Caco-2 (cell line): ENCODE measurements around the gene HOATZ. TPM values are rescaled to one million over a fixed set of nuclear protein-coding genes. Genes with fewer than 3 reads are reported as not detected.

Experiments
- BruUV-seq: library from RNA; stranded (reverse); fragments of 400-500 nt; replicated peaks from 2 replicates; lab custom pipeline; 2021; lab: Mats Ljungman, UMichigan
- CTCF ChIA-PET: fragments of 300-600 bp; sonication (Branson Sonifier 250); formaldehyde crosslinking; loops from one replicate; lab custom pipeline; 2022; ENCODE audit warnings: antibody characterized with exemption; lab: Charles Lee
- POLR2A ChIA-PET: fragments of 300-600 bp; sonication (Branson Sonifier 250); formaldehyde crosslinking; loops from one replicate; lab custom pipeline; 2022; ENCODE audit warnings: antibody characterized with exemption; lab: Charles Lee
- DNase-seq, 2 experiments: peaks; one replicate each; pipeline versions ENCODE4 v3.0.0 to v3.0.0-alpha.2; 2020 to 2022
- H3K27me3 ChIP-seq: replicated peaks from 2 replicates; pipeline ENCODE4 v1.6.0; 2011; ENCODE audit warnings: low read length; ENCODE audit not compliant: control insufficient read depth, insufficient read depth
- H3K36me3 ChIP-seq: 2 replicates; pipeline ENCODE4 v1.5.1; 2011; ENCODE audit warnings: low read length; ENCODE audit not compliant: control insufficient read depth, insufficient read depth
- H3K4me1 ChIP-seq: fragments of 250-450 bp; sonication (Bioruptor Pico); 2 replicates; pipeline ENCODE4 v1.5.1; 2020; ENCODE audit warnings: mild to moderate bottlenecking
- H3K4me3 ChIP-seq: 2 replicates; pipeline ENCODE4 v1.5.1; 2011; ENCODE audit warnings: low read depth, mild to moderate bottlenecking, control low read depth, low read length
- H3K9me3 ChIP-seq: fragments of 250-450 bp; sonication (Bioruptor Pico); 2 replicates; pipeline ENCODE4 v1.5.1; 2020; ENCODE audit warnings: mild to moderate bottlenecking, moderate library complexity
- H3K27ac Mint-ChIP-seq: one replicate; pipeline ENCODE4 v1.8.0; 2022; ENCODE audit warnings: mixed read lengths; ENCODE audit not compliant: unreplicated experiment
- H3K27me3 Mint-ChIP-seq: one replicate; pipeline ENCODE4 v1.8.0; 2022; ENCODE audit warnings: mixed read lengths; ENCODE audit not compliant: insufficient read depth, unreplicated experiment
- H3K36me3 Mint-ChIP-seq: one replicate; pipeline ENCODE4 v1.8.0; 2022; ENCODE audit warnings: mild to moderate bottlenecking, mixed read lengths; ENCODE audit not compliant: insufficient read depth, unreplicated experiment
- H3K4me1 Mint-ChIP-seq: one replicate; pipeline ENCODE4 v1.8.0; 2022; ENCODE audit warnings: low read depth, mixed read lengths; ENCODE audit not compliant: unreplicated experiment
- H3K4me3 Mint-ChIP-seq: one replicate; pipeline ENCODE4 v1.8.0; 2022; ENCODE audit warnings: mild to moderate bottlenecking, moderate library complexity, mixed read lengths; ENCODE audit not compliant: unreplicated experiment
- H3K9me3 Mint-ChIP-seq: one replicate; pipeline ENCODE4 v1.8.0; 2022; ENCODE audit warnings: mixed read lengths; ENCODE audit not compliant: unreplicated experiment
- CTCF ChIP-seq, 2 experiments: fragments of 200-600 bp in 1 of 2; IDR thresholded peaks; 1 replicate in 1 of 2; 2 replicates in 1 of 2; pipeline versions ENCODE4 v1.5.1 to v1.8.0; 2011 to 2022; ENCODE audit warnings: antibody characterized with exemption in 1 of 2, control low read depth in 1 of 2, inconsistent platforms in 1 of 2, low read depth in 1 of 2, low read length in 1 of 2, mild to moderate bottlenecking in 1 of 2, moderate library complexity in 1 of 2; ENCODE audit not compliant: insufficient read depth in 1 of 2, severe bottlenecking in 1 of 2, unreplicated experiment in 1 of 2
- intact Hi-C: fragments of 100-400 bp; cut with micrococcal nuclease; formaldehyde crosslinking; loops from one replicate; pipeline ENCODE4 v1.10.0; 2022; ENCODE audit not compliant: unreplicated experiment
- total RNA-seq: library from RNA; stranded (reverse); gene quantifications from 2 replicates; pipeline ENCODE4 v1.2.3, GENCODE V29; 2022

The HOATZ gene
- total RNA-seq, 1 experiment from 2014 or later: not detected

- H3K9me3 Mint-ChIP-seq: peaks cover 4% of the 10 kb centered on the region
- BruUV-seq: no TSS peak
Measured at GRCh38 chr11:111550258-111550657, 35.7 kb downstream of the HOATZ start.

GRCh38 chr11:111554532-111554931 is 40.0 kb downstream of the HOATZ start:
- Mint-ChIP-seq H3K36me3 (no peaks in the 10 kb centered on the region), H3K4me1 (no peaks in the 10 kb centered on the region), H3K4me3 (no peak overlapping the region), H3K27me3 (peaks cover 2% of the 10 kb centered on the region), H3K27ac (no peak overlapping the region), H3K9me3 (peaks cover 25% of the 10 kb centered on the region)
- intact Hi-C loops: no loop called here
- no peak for DNase-seq
- ChIA-PET CTCF (no interaction called here), POLR2A (no interaction called here)
- H3K36me3 ChIP-seq: no peaks in the 10 kb centered on the region
- H3K9me3 ChIP-seq: peaks cover 17% of the 10 kb centered on the region; the same call in 1 of the 2 replicates
- H3K4me1 ChIP-seq: no peaks in the 10 kb centered on the region
- no TSS peak for BruUV-seq
- H3K4me3 ChIP-seq: no peak overlapping the region
- no peaks in the 10 kb centered on the region for H3K27me3 ChIP-seq
- no peak for TF ChIP-seq CTCF (IDR thresholded peaks at IDR 0.05; ENCODE audit: insufficient read depth in 1 of 2, low read depth in 1 of 2, low read length in 1 of 2, severe bottlenecking in 1 of 2, unreplicated experiment in 1 of 2)

More at GRCh38 chr11:111550258-111550657, 35.7 kb downstream of the HOATZ start:
- no peak for TF ChIP-seq CTCF (IDR thresholded peaks at IDR 0.05; ENCODE audit: insufficient read depth in 1 of 2, low read depth in 1 of 2, low read length in 1 of 2, severe bottlenecking in 1 of 2, unreplicated experiment in 1 of 2)
- Histone ChIP-seq H3K27me3 (no peaks in the 10 kb centered on the region), H3K4me3 (no peak overlapping the region), H3K9me3 (0 out of 2 replicates have a peak, but pooled peaks cover under 1% of the 10 kb centered on the region), H3K4me1 (0 out of 2 replicates have a peak, but pooled peaks cover 5% of the 10 kb centered on the region), H3K36me3 (no peaks in the 10 kb centered on the region)
- peaks cover 2% of the 10 kb centered on the region for H3K27me3 Mint-ChIP-seq
- intact Hi-C loops: no loop called here
- no peaks in the 10 kb centered on the region for H3K36me3 Mint-ChIP-seq
- ChIA-PET POLR2A (no interaction called here), CTCF (interaction anchor here (0.5 kb wide), 1 partner anchor 320 kb away, joined by 3 read pairs; no protein-coding TSS in a partner anchor)
- no peaks in the 10 kb centered on the region for H3K4me1 Mint-ChIP-seq
- no peak overlapping the region for H3K27ac Mint-ChIP-seq
- DNase-seq: no peak
- H3K4me3 Mint-ChIP-seq: no peak overlapping the region

GRCh38 chr11:111555255-111555654 is 40.7 kb downstream of the HOATZ start:
- H3K9me3 Mint-ChIP-seq: peaks cover 25% of the 10 kb centered on the region
- Histone ChIP-seq H3K4me1 (no peaks in the 10 kb centered on the region), H3K9me3 (peaks cover 17% of the 10 kb centered on the region; the same call in 1 of the 2 replicates), H3K4me3 (no peak overlapping the region), H3K27me3 (no peaks in the 10 kb centered on the region), H3K36me3 (no peaks in the 10 kb centered on the region)
- no peaks in the 10 kb centered on the region for H3K4me1 Mint-ChIP-seq
- CTCF ChIA-PET: no interaction called here
- no peak overlapping the region for H3K27ac Mint-ChIP-seq
- no peak for TF ChIP-seq CTCF (IDR thresholded peaks at IDR 0.05; ENCODE audit: insufficient read depth in 1 of 2, low read depth in 1 of 2, low read length in 1 of 2, severe bottlenecking in 1 of 2, unreplicated experiment in 1 of 2)
- no peaks in the 10 kb centered on the region for H3K36me3 Mint-ChIP-seq
- intact Hi-C loops: no loop called here
- no peak for DNase-seq
- H3K4me3 Mint-ChIP-seq: no peak overlapping the region
- no TSS peak for BruUV-seq
- POLR2A ChIA-PET: no interaction called here
- peaks cover 2% of the 10 kb centered on the region for H3K27me3 Mint-ChIP-seq
